Esophagus (tissue), 2 donors: ENCODE measurements around the gene DENND11. TPM values are rescaled to one million over a fixed set of nuclear protein-coding genes. Genes with fewer than 3 reads are reported as not detected.
"Not testable (repeated sequence)": the region's sequence is repeated elsewhere in the genome, so short reads cannot be mapped to it uniquely, and the experiment has no call there.

Experiments
- H3K27ac ChIP-seq, 2 donors: one replicate each; pipeline ENCODE4 v1.5.1; 2013; ENCODE audit warnings: low read depth in 2 of 2, mild to moderate bottlenecking in 2 of 2, inconsistent platforms in 1 of 2, low read length in 1 of 2, moderate library complexity in 1 of 2
- H3K27me3 ChIP-seq, 2 donors: one replicate each; pipeline ENCODE4 v1.6.1; 2013; ENCODE audit warnings: low read length in 2 of 2, control low read depth in 1 of 2, mild to moderate bottlenecking in 1 of 2; ENCODE audit not compliant: insufficient read depth in 2 of 2, control insufficient read depth in 1 of 2
- H3K36me3 ChIP-seq, 2 donors: one replicate each; pipeline ENCODE4 v1.6.1; 2013; ENCODE audit warnings: low read length in 1 of 2; ENCODE audit not compliant: control insufficient read depth in 2 of 2, insufficient read depth in 2 of 2
- H3K4me1 ChIP-seq, 2 donors: one replicate each; pipeline ENCODE4 v1.6.1; 2013; ENCODE audit warnings: low read length in 1 of 2; ENCODE audit not compliant: control insufficient read depth in 2 of 2, insufficient read depth in 2 of 2
- H3K4me3 ChIP-seq, 2 donors: one replicate each; pipeline ENCODE4 v1.5.1; 2013; ENCODE audit warnings: low read length in 2 of 2, mild to moderate bottlenecking in 2 of 2, low read depth in 1 of 2, moderate library complexity in 1 of 2
- H3K9me3 ChIP-seq, 2 donors: one replicate each; pipeline ENCODE4 v1.6.1; 2013; ENCODE audit warnings: mild to moderate bottlenecking in 2 of 2, low read depth in 1 of 2, low read length in 1 of 2, moderate library complexity in 1 of 2; ENCODE audit not compliant: control insufficient read depth in 2 of 2, insufficient read depth in 1 of 2
- WGBS, 2 donors: extraction: QIAGEN DNeasy Blood & Tissue Kit; methylation state at CpG; one replicate each; pipeline ENCODE4 v1.1.7; 2013; 5-methylcytosine and 5-hydroxymethylcytosine counted together
- polyA plus RNA-seq, 2 donors: library from polyadenylated mRNA; stranded (reverse); fragments of 200-250 nt; gene quantifications; one replicate each; pipeline ENCODE4 v1.2.3, GENCODE V29; 2013
- donor health status: healthy with polysubstance abuse.
- donor health status: Bipolar disorder and iron deficiency.

Gene DENND11
- polyA plus RNA-seq, 2 donors = 4.5 to 4.7 TPM

- H3K9me3 ChIP-seq, H3K27ac ChIP-seq, H3K4me1 ChIP-seq, H3K4me3 ChIP-seq, H3K36me3 ChIP-seq, H3K27me3 ChIP-seq: not testable (repeated sequence)
- WGBS, 2 donors = 97 to 100% methylated on average over 3 of the region's 3 CpGs
Observed at GRCh38 chr7:141689072-141689825, 12.7 kb downstream of the DENND11 start.

DNA sequence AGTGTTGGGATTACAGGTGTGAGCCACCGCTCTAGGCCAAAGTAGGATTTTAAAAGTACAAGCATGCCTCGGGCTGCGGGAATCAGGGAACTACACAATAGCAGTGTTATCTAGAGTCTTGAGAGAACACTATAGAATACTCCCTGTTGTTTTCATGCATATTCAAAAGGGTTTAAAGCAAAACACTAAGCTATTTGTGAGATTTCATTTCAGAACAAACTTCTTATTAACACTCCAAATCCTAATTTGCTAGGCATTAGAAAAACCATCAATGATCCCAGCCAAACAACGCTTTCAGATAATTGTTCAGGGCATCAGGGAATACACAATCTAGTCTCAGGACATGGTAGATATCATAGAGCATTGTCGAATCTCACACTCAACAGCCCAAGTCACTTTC is 13.9 kb downstream of the DENND11 start:
- Histone ChIP-seq H3K4me1 (peaks cover 0 to 4% of the 10 kb centered on the region in 2 donors), H3K36me3 (peaks cover 0 to 10% of the 10 kb centered on the region in 2 donors), H3K9me3 (no peaks in the 10 kb centered on the region), H3K27me3 (no peaks in the 10 kb centered on the region), H3K4me3 (no peak overlapping the region), H3K27ac (no peak overlapping the region)
- 97 to 98% methylated on average over 5 of the region's 5 CpGs for WGBS, 2 donors

GRCh38 chr7:141686670-141687069 is 15.3 kb downstream of the DENND11 start:
- Histone ChIP-seq H3K27ac (no peak overlapping the region), H3K36me3 (peaks cover 0 to 10% of the 10 kb centered on the region in 2 donors), H3K4me1 (peaks cover 0 to 4% of the 10 kb centered on the region in 2 donors), H3K4me3 (no peak overlapping the region), H3K9me3 (no peaks in the 10 kb centered on the region), H3K27me3 (no peaks in the 10 kb centered on the region)
- 85 to 88% methylated on average over 6 of the region's 6 CpGs for WGBS, 2 donors

- Histone ChIP-seq H3K9me3 (no peaks in the 10 kb centered on the region), H3K4me1 (peaks cover 0 to 4% of the 10 kb centered on the region in 2 donors), H3K36me3 (peaks cover 0 to 9% of the 10 kb centered on the region in 2 donors), H3K27me3 (no peaks in the 10 kb centered on the region), H3K4me3 (no peak overlapping the region), H3K27ac (no peak overlapping the region)
- WGBS, 2 donors = 84 to 88% methylated on average over 3 of the region's 3 CpGs
Observed at GRCh38 chr7:141686074-141686473, 15.9 kb downstream of the DENND11 start.

DNA sequence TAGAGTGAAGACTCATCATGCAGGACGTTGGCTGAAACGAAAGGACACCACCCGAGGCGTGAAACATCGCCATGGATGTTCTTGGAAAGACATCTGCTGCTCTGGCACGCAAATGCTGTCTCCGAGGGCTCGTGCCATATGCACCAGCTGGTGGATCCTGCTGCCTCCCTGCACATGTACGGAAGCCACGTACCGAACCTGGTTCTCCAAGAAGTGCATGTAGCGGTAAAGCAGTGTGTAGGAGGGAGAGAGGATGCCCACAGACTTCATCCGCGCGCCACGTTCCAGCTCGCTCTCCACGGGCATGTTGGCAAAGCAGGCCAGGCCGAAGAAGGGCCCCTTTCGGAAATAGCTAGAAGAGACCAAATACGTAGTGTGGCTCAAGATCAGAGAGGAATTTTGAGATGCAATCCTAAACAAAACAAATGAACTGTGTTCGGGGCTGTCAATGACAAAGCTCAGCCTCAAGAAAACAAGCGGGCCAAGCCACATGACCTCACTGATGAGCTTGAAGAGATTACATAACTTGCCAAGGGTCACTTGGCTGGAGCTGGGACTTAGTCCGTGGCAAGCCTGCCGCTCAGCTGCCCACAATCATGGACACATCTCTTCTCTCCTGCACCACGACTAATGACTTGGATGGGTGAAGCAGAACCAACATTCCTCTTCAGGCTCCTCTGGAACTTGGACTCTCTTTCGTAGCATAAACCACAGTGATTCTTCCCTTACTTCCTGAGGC is 16.5 kb downstream of the DENND11 start:
- Histone ChIP-seq H3K27ac (peak overlapping the region in 1 of 2 donors; percentile 0), H3K4me3 (no peak overlapping the region), H3K4me1 (peaks cover 0 to 4% of the 10 kb centered on the region in 2 donors), H3K27me3 (no peaks in the 10 kb centered on the region), H3K36me3 (peaks cover 0 to 7% of the 10 kb centered on the region in 2 donors), H3K9me3 (no peaks in the 10 kb centered on the region)
- WGBS, 2 donors = 83 to 85% methylated on average over 27 of the region's 27 CpGs

- Histone ChIP-seq H3K9me3 (no peaks in the 10 kb centered on the region), H3K27me3 (no peaks in the 10 kb centered on the region), H3K36me3 (no peaks in the 10 kb centered on the region)
Observed at GRCh38 chr7:141679014-141679413, 23.0 kb downstream of the DENND11 start.

GRCh38 chr7:141676618-141677017 is 25.3 kb downstream of the DENND11 start:
- peak overlapping the region; percentile 21 to 82 for H3K27ac ChIP-seq
- WGBS, 2 donors = 54 to 76% methylated on average over 3 of the region's 3 CpGs
- no peak overlapping the region for H3K4me3 ChIP-seq
- H3K27me3 ChIP-seq = no peaks in the 10 kb centered on the region
- H3K36me3 ChIP-seq = no peaks in the 10 kb centered on the region
- peaks cover 3% of the 10 kb centered on the region in 2 donors for H3K4me1 ChIP-seq
- no peaks in the 10 kb centered on the region for H3K9me3 ChIP-seq

More at GRCh38 chr7:141679014-141679413, 23.0 kb downstream of the DENND11 start:
- peaks cover 0 to 3% of the 10 kb centered on the region in 2 donors for H3K4me1 ChIP-seq
- H3K4me3 ChIP-seq = no peak overlapping the region
- no peak overlapping the region for H3K27ac ChIP-seq

GRCh38 chr7:141675436-141676215 is 26.3 kb downstream of the DENND11 start:
- peaks cover 0 to 1% of the 10 kb centered on the region in 2 donors for H3K36me3 ChIP-seq
- H3K27ac ChIP-seq = peak overlapping the region; percentile 74 to 84
- H3K27me3 ChIP-seq = no peaks in the 10 kb centered on the region
- no peaks in the 10 kb centered on the region for H3K9me3 ChIP-seq
- H3K4me1 ChIP-seq = peaks cover 3% of the 10 kb centered on the region in 2 donors
- no peak overlapping the region for H3K4me3 ChIP-seq
- WGBS, 2 donors = 72 to 79% methylated on average over 6 of the region's 6 CpGs

DNA sequence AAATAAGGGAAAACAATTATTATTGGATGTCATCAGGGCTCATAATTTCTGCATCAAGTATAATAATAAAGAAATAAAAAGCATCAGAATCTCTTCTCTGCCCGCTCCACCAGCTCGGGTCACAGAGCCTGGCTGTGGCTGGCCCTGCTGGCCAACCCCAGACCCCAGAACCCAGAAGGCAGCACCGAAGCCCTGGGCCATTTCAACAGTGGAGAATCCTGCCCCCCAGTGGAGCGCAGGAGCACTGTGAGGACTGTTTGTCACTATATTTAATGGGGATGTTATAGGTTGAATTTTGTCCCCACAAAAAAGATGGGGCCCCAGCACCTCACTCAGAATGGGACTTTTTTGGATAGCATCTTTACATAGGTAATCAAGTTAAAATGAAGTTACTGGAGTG is 27.3 kb downstream of the DENND11 start:
- Histone ChIP-seq H3K4me3 (no peak overlapping the region), H3K9me3 (no peaks in the 10 kb centered on the region), H3K4me1 (peaks cover 3% of the 10 kb centered on the region in 2 donors), H3K27ac (peak overlapping the region; percentile 74 to 84), H3K36me3 (peaks cover 0 to 2% of the 10 kb centered on the region in 2 donors), H3K27me3 (no peaks in the 10 kb centered on the region)
- 72 to 76% methylated on average over 4 of the region's 4 CpGs for WGBS, 2 donors
